ENCODE data around the gene OR2Y1.
A peak's percentile ranks its signal among the peaks of the same experiment; 100 is the strongest.
"Not testable (repeated sequence)": the region's sequence is repeated elsewhere in the genome, so short reads cannot be mapped to it uniquely, and the experiment has no call there.

OR2Y1 gene

DNA sequence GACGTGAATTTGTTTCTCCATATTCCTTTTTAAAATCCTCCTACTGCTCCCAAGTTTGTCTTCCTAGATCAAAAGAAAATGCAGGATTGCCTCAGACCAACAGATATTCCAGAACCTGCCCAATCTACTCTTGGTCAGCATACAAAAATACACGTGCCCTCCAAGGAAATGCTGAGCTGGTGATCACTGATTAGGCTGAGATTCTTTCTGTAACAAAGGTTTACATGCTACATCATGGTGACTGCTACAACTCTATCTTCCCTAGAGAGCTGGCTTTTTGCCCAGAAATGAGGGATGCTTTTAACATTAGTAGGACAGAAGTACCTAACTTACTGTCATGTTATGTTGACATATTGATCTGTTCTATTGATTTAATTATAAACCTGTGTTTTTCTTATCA lies 35.5 kb downstream of the OR2Y1 start:
- DNase-seq, result peak; percentile 18 to 87
- no peaks in the 10 kb centered on the region for H3K79me1 ChIP-seq (ENCODE audit: low read length)
- H3K23ac ChIP-seq (ENCODE audit: low read length), result no peak overlapping the region
- H3K4me2 ChIP-seq (ENCODE audit: low read length), result no peak overlapping the region
- no peak overlapping the region for H3K18ac ChIP-seq (ENCODE audit: low read length)
- H3K27ac ChIP-seq (ENCODE audit: low read depth, low read length), result no peak overlapping the region
- no peaks in the 10 kb centered on the region for H3K4me1 ChIP-seq (ENCODE audit: control insufficient read depth in 1 of 2, insufficient read depth in 2 of 2, low read length in 2 of 2)
- no peak overlapping the region for H3K4me3 ChIP-seq (ENCODE audit: low read depth, low read length)
- no peak overlapping the region for H3K4ac ChIP-seq (ENCODE audit: low read depth, low read length)
- H3K27me3 ChIP-seq (ENCODE audit: insufficient read depth, low read length), result no peaks in the 10 kb centered on the region
- no peak overlapping the region for H2BK12ac ChIP-seq (ENCODE audit: low read length)
- H2AFZ ChIP-seq (ENCODE audit: insufficient read depth, low read length, poor library complexity), result no peak overlapping the region
- no peak overlapping the region for H4K12ac ChIP-seq (ENCODE audit: low read depth, low read length)
- no peak overlapping the region for H3K14ac ChIP-seq (ENCODE audit: low read length)
- no peak overlapping the region for H2AK5ac ChIP-seq (ENCODE audit: low read length)
- no peaks in the 10 kb centered on the region for H3K79me2 ChIP-seq (ENCODE audit: control insufficient read depth, insufficient read depth, low read length, poor library complexity)
- no peaks in the 10 kb centered on the region for H3K9me3 ChIP-seq (ENCODE audit: insufficient read depth, low read depth, low read length)
- no CpG with 5 or more reads among the region's 2 CpGs for WGBS (ENCODE audit: extremely low coverage, insufficient coverage, insufficient read length)
- no peak overlapping the region for H3K9ac ChIP-seq (ENCODE audit: low read length)
- no peak overlapping the region for H2BK120ac ChIP-seq (ENCODE audit: insufficient read depth, low read length, poor library complexity)
- H4K91ac ChIP-seq (ENCODE audit: low read depth, low read length), result no peak overlapping the region
- H2BK5ac ChIP-seq (ENCODE audit: low read depth, low read length, poor library complexity), result no peak overlapping the region
- H3K36me3 ChIP-seq (ENCODE audit: control insufficient read depth in 1 of 2, insufficient read depth in 2 of 2, low read length in 2 of 2), result no peaks in the 10 kb centered on the region
- H4K8ac ChIP-seq (ENCODE audit: low read depth, low read length), result no peak overlapping the region

DNA sequence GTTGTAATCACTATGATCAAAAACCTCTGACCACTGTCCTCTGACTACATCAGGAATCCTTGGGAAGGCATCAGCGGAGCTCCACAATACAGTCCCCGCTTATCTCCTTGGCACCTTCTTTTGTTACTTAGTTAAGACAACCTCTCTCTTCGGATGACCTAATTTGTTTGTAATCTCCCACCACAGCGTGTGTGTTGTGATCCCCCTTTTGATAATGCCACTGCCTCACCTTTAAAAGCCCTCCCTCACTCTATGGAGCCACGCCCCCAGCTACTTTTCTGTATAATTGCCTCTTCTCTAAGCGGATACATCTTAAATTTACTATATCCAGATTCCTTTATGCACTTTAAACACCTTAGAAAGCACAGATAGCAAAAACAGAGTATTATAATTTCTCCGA lies 35.9 kb downstream of the OR2Y1 start:
- H2AFZ ChIP-seq (ENCODE audit: insufficient read depth, low read length, poor library complexity), result no peak overlapping the region
- H3K79me2 ChIP-seq (ENCODE audit: control insufficient read depth, insufficient read depth, low read length, poor library complexity), result no peaks in the 10 kb centered on the region
- WGBS (ENCODE audit: extremely low coverage, insufficient coverage, insufficient read length), result no CpG with 5 or more reads among the region's 7 CpGs

DNA sequence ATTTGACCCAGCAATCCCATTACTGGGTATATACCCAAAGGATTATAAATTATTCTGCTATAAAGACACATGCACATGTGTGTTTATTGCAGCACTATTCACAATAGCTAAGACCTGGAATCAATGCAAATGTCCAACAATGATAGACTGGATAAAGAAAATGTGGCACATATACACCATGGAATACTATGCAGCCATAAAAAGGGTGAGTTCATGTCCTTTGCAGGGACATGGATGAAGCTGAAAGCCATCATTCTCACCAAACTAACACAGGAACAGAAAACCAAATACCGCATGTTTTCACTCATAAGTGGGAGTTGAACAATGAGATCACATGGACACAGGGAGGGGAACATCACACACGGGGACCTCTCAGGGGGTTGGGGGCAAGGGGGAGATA lies 36.5 kb downstream of the OR2Y1 start:
- not testable (repeated sequence) for H3K27ac ChIP-seq (ENCODE audit: low read depth, low read length)

More for the DNA sequence above, 35.9 kb downstream of the OR2Y1 start:
- H3K4me2 ChIP-seq (ENCODE audit: low read length), result no peak overlapping the region
- no peak overlapping the region for H3K14ac ChIP-seq (ENCODE audit: low read length)
- no peak overlapping the region for H3K4ac ChIP-seq (ENCODE audit: low read depth, low read length)
- H4K12ac ChIP-seq (ENCODE audit: low read depth, low read length), result no peak overlapping the region
- H3K27ac ChIP-seq (ENCODE audit: low read depth, low read length), result no peak overlapping the region
- no peak overlapping the region for H2AK5ac ChIP-seq (ENCODE audit: low read length)
- no peak overlapping the region for H4K8ac ChIP-seq (ENCODE audit: low read depth, low read length)
- no peaks in the 10 kb centered on the region for H3K27me3 ChIP-seq (ENCODE audit: insufficient read depth, low read length)
- no peaks in the 10 kb centered on the region for H3K36me3 ChIP-seq (ENCODE audit: control insufficient read depth in 1 of 2, insufficient read depth in 2 of 2, low read length in 2 of 2)
- no peak overlapping the region for H2BK120ac ChIP-seq (ENCODE audit: insufficient read depth, low read length, poor library complexity)
- no peak overlapping the region for H2BK5ac ChIP-seq (ENCODE audit: low read depth, low read length, poor library complexity)
- no peaks in the 10 kb centered on the region for H3K9me3 ChIP-seq (ENCODE audit: insufficient read depth, low read depth, low read length)
- H3K18ac ChIP-seq (ENCODE audit: low read length), result no peak overlapping the region
- no peak overlapping the region for H3K4me3 ChIP-seq (ENCODE audit: low read depth, low read length)
- peak in 1 of 2 donors; percentile 68 for DNase-seq
- H3K23ac ChIP-seq (ENCODE audit: low read length), result no peak overlapping the region
- H3K4me1 ChIP-seq (ENCODE audit: control insufficient read depth in 1 of 2, insufficient read depth in 2 of 2, low read length in 2 of 2), result no peaks in the 10 kb centered on the region
- H3K9ac ChIP-seq (ENCODE audit: low read length), result no peak overlapping the region
- no peaks in the 10 kb centered on the region for H3K79me1 ChIP-seq (ENCODE audit: low read length)
- no peak overlapping the region for H4K91ac ChIP-seq (ENCODE audit: low read depth, low read length)
- no peak overlapping the region for H2BK12ac ChIP-seq (ENCODE audit: low read length)

DNA sequence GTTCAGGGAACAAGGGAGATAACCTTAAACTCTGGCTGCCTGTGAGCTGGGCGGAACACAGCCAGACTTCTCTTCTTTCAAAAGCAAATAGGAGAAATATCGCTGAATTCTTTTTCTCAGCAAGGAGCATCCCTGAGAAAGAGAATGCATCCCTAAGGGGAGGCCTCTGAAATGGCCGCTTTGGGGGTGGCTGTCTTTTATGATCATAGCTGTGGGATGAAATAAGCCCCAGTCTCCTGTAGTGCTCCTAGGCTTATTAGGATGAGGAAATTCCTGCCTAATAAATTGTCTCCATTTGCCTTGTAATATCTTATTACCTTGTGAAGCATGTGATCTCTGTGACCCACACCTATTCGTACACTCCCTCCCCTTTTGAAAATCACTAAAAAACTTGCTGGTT lies 39.4 kb downstream of the OR2Y1 start:
- not testable (repeated sequence) for H3K27me3 ChIP-seq (ENCODE audit: insufficient read depth, low read length); DNase-seq; H3K4ac ChIP-seq (ENCODE audit: low read depth, low read length); H4K12ac ChIP-seq (ENCODE audit: low read depth, low read length); H3K9me3 ChIP-seq (ENCODE audit: insufficient read depth, low read depth, low read length); H3K9ac ChIP-seq (ENCODE audit: low read length); H3K4me2 ChIP-seq (ENCODE audit: low read length); H2AFZ ChIP-seq (ENCODE audit: insufficient read depth, low read length, poor library complexity); H3K14ac ChIP-seq (ENCODE audit: low read length); H3K18ac ChIP-seq (ENCODE audit: low read length); H3K79me1 ChIP-seq (ENCODE audit: low read length); H3K27ac ChIP-seq (ENCODE audit: low read depth, low read length); H2BK120ac ChIP-seq (ENCODE audit: insufficient read depth, low read length, poor library complexity); H4K8ac ChIP-seq (ENCODE audit: low read depth, low read length); H3K36me3 ChIP-seq (ENCODE audit: control insufficient read depth in 1 of 2, insufficient read depth in 2 of 2, low read length in 2 of 2); H3K23ac ChIP-seq (ENCODE audit: low read length); H3K4me1 ChIP-seq (ENCODE audit: control insufficient read depth in 1 of 2, insufficient read depth in 2 of 2, low read length in 2 of 2); H3K4me3 ChIP-seq (ENCODE audit: low read depth, low read length); H2BK12ac ChIP-seq (ENCODE audit: low read length); H4K91ac ChIP-seq (ENCODE audit: low read depth, low read length); H2AK5ac ChIP-seq (ENCODE audit: low read length); H3K79me2 ChIP-seq (ENCODE audit: control insufficient read depth, insufficient read depth, low read length, poor library complexity); H2BK5ac ChIP-seq (ENCODE audit: low read depth, low read length, poor library complexity)
- no CpG with 5 or more reads among the region's 4 CpGs for WGBS (ENCODE audit: extremely low coverage, insufficient coverage, insufficient read length)

More for the DNA sequence above, 36.5 kb downstream of the OR2Y1 start:
- H4K91ac ChIP-seq (ENCODE audit: low read depth, low read length); H3K27me3 ChIP-seq (ENCODE audit: insufficient read depth, low read length); H4K12ac ChIP-seq (ENCODE audit: low read depth, low read length); H3K36me3 ChIP-seq (ENCODE audit: control insufficient read depth in 1 of 2, insufficient read depth in 2 of 2, low read length in 2 of 2); H2AK5ac ChIP-seq (ENCODE audit: low read length); H2AFZ ChIP-seq (ENCODE audit: insufficient read depth, low read length, poor library complexity); H3K4me3 ChIP-seq (ENCODE audit: low read depth, low read length); H3K23ac ChIP-seq (ENCODE audit: low read length); H4K8ac ChIP-seq (ENCODE audit: low read depth, low read length); H3K79me1 ChIP-seq (ENCODE audit: low read length); H3K9ac ChIP-seq (ENCODE audit: low read length); H3K4me1 ChIP-seq (ENCODE audit: control insufficient read depth in 1 of 2, insufficient read depth in 2 of 2, low read length in 2 of 2); H2BK5ac ChIP-seq (ENCODE audit: low read depth, low read length, poor library complexity); H3K79me2 ChIP-seq (ENCODE audit: control insufficient read depth, insufficient read depth, low read length, poor library complexity); H3K14ac ChIP-seq (ENCODE audit: low read length); H3K4ac ChIP-seq (ENCODE audit: low read depth, low read length); H3K4me2 ChIP-seq (ENCODE audit: low read length); H2BK12ac ChIP-seq (ENCODE audit: low read length); DNase-seq; H3K9me3 ChIP-seq (ENCODE audit: insufficient read depth, low read depth, low read length); H3K18ac ChIP-seq (ENCODE audit: low read length); H2BK120ac ChIP-seq (ENCODE audit: insufficient read depth, low read length, poor library complexity): not testable (repeated sequence)
- WGBS (ENCODE audit: extremely low coverage, insufficient coverage, insufficient read length), result no CpG with 5 or more reads among the region's 2 CpGs

Measured in trophoblast cell (in vitro differentiated cells and primary cell).